Measurements from ENCODE around the gene HMCN2. TPM values are rescaled to one million over a fixed set of nuclear protein-coding genes. Genes with fewer than 3 reads are reported as not detected.
A peak's percentile ranks its signal among the peaks of the same experiment; 100 is the strongest.

HMCN2 gene
- total and polyA plus RNA-seq, 8 donors = 0.31 to 3.9 (median 0.68) TPM

DNA sequence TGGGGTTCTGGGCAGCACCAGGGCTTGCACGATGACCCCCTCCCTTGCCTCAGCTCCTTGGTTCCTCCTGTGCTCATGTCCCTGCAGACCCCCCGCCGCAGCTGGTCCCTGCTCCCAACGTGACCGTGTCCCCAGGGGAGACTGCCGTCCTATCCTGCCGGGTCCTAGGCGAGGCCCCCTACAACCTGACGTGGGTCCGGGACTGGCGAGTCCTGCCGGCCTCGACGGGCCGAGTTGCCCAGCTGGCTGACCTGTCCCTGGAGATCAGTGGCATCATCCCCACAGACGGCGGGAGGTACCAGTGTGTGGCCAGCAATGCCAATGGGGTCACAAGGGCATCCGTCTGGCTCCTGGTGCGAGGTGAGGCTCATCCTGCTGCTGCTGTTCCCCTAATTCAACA is 39.1 kb downstream of the HMCN2 start:
- ATAC-seq (no peak), DNase-seq (peak in 1 of 4 donors; percentile 79)
- Histone ChIP-seq H3K27me3 (peaks cover 0 to 9% of the 10 kb centered on the region in 2 donors), H3K4me1 (no peaks in the 10 kb centered on the region), H3K4me3 (no peak overlapping the region), H3K27ac (no peak overlapping the region), H3K9me3 (no peaks in the 10 kb centered on the region), H3K36me3 (no peaks in the 10 kb centered on the region)
- intact Hi-C loops (cut with DNase I) = no loop called here
- TF ChIP-seq, protein P1, sequence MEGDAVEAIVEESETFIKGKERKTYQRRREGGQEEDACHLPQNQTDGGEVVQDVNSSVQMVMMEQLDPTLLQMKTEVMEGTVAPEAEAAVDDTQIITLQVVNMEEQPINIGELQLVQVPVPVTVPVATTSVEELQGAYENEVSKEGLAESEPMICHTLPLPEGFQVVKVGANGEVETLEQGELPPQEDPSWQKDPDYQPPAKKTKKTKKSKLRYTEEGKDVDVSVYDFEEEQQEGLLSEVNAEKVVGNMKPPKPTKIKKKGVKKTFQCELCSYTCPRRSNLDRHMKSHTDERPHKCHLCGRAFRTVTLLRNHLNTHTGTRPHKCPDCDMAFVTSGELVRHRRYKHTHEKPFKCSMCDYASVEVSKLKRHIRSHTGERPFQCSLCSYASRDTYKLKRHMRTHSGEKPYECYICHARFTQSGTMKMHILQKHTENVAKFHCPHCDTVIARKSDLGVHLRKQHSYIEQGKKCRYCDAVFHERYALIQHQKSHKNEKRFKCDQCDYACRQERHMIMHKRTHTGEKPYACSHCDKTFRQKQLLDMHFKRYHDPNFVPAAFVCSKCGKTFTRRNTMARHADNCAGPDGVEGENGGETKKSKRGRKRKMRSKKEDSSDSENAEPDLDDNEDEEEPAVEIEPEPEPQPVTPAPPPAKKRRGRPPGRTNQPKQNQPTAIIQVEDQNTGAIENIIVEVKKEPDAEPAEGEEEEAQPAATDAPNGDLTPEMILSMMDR (IDR thresholded peaks at IDR 0.05) = no peak

DNA sequence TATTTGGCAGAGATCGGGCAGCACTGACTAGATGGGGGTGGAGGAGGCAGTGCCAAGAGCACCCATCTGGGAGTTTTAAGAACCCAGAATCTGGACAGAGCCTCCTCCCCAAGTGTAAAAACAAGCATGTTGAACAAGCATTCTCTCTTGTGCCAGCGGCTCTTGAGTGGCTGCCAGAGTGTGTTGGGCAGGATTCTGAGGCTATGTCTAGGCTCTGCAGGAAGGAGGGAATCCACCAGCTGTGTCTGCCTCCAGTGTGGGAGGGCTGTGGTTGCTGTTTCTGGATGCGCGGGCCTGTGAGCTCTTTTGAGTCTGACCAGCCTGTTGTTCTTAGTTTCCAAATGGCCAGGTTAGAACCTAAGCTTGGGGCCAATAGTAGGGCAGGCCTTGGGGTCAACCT is 39.8 kb downstream of the HMCN2 start:
- ATAC-seq (no peak), DNase-seq (no peak)
- TF ChIP-seq, protein P1 (IDR thresholded peaks at IDR 0.05) = no peak
- no peaks in the 10 kb centered on the region for H3K9me3 ChIP-seq
- no peaks in the 10 kb centered on the region for H3K4me1 ChIP-seq
- H3K27me3 ChIP-seq = peaks cover 0 to 9% of the 10 kb centered on the region in 2 donors
- intact Hi-C loops (cut with DNase I) = no loop called here
- H3K4me3 ChIP-seq = no peak overlapping the region
- no peak overlapping the region for H3K27ac ChIP-seq
- no peaks in the 10 kb centered on the region for H3K36me3 ChIP-seq

DNA sequence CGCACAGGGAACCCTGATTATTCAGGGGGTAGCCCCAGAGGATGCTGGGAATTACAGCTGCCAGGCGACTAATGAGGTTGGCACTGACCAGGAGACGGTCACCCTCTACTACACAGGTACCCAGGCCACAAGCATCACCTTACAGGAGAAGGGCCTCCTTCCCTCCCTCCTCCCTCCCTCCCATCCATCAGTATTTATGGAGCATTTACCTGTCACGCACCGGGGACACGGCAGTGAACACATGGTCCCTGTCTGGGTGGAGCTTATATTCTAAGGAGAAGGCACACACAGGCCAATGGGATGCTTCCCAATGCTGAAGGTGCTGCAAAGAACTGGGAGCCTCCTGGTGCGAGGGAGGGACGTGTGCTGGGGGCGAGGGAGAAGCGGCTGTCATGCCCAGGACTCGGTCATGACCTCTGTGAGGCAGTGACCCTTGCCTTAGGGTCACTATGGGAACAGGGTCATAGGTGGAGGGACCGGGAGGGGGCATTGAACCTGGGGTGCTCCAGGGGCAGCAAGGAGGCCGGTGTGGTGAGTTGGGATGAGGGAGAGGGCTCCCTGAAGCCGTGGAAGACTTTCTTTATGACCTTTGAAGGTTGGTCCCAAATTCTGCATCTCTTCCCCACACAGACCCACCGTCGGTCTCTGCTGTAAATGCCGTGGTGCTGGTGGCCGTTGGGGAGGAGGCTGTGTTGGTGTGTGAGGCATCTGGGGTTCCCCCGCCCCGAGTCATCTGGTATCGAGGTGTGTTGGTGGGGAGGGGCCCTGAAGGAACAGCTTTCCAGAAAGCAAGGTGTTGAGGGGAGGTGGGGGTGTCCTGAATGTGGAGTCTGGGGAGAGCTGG is 41.5 kb downstream of the HMCN2 start:
- Histone ChIP-seq H3K27me3 (peaks cover 0 to 5% of the 10 kb centered on the region in 2 donors), H3K36me3 (no peaks in the 10 kb centered on the region), H3K27ac (no peak overlapping the region), H3K4me3 (no peak overlapping the region), H3K9me3 (no peaks in the 10 kb centered on the region), H3K4me1 (no peaks in the 10 kb centered on the region)
- ATAC-seq (no peak), DNase-seq (peak in 1 of 4 donors; percentile 41)
- TF ChIP-seq, protein P1 (IDR thresholded peaks at IDR 0.05) = no peak
- intact Hi-C loops (cut with DNase I) = no loop called here

DNA sequence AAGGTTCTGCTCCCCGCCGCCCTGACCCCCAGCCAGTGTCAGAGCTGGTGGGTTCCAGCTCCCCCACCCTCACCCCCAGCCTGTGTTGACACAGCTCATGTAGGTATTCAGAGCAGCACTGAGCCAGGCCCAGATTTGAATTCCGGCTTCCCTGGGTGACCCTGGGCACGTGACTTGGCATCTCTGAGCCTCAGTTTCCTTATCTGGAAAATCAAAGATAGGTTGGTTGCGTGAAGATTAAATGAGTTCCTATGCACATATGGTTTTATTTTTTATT is 42.0 kb downstream of the HMCN2 start:
- Histone ChIP-seq H3K36me3 (no peaks in the 10 kb centered on the region), H3K4me3 (no peak overlapping the region), H3K9me3 (no peaks in the 10 kb centered on the region), H3K27ac (no peak overlapping the region), H3K27me3 (peaks cover 0 to 5% of the 10 kb centered on the region in 2 donors), H3K4me1 (no peaks in the 10 kb centered on the region)
- DNase-seq (no peak), ATAC-seq (no peak)
- intact Hi-C loops (cut with DNase I) = no loop called here
- TF ChIP-seq, protein P1 (IDR thresholded peaks at IDR 0.05) = no peak

DNA sequence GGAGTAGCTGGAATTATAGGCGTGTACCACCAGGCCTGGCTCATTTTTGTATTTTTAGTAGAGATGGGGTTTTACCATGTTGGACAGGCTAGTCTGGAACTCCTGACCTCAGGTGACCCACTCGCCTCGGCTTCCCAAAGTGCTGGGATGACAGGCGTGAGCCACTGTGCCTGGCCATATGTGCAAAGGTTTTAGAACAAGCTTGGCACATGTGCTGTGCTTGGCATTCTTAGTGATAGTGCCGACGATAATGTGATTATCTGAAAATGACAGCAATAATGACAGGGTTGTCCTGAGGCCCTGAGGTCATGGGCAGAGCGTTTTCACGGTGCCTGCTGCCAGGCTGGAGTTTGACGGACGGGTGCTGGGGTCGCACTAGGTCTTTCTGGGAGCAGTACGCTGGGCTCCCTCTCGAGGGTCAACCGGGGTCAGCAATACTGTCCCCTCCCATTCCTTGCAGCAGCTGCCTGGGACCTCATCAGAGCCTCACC is 42.6 kb downstream of the HMCN2 start:
- no peaks in the 10 kb centered on the region for H3K4me1 ChIP-seq
- intact Hi-C loops (cut with DNase I) = no loop called here
- TF ChIP-seq, protein P1 (IDR thresholded peaks at IDR 0.05) = no peak
- H3K9me3 ChIP-seq = no peaks in the 10 kb centered on the region
- ATAC-seq (no peak), DNase-seq (peak in 1 of 4 donors; percentile 27)
- no peaks in the 10 kb centered on the region for H3K36me3 ChIP-seq
- peaks cover 0 to 5% of the 10 kb centered on the region in 2 donors for H3K27me3 ChIP-seq
- no peak overlapping the region for H3K27ac ChIP-seq
- no peak overlapping the region for H3K4me3 ChIP-seq

Data from left lung (tissue), 10 donors.